LNCaP clone FGC (cell line): ENCODE results near the gene DTX1.

Experiments used
- DNase-seq: peaks from one replicate; pipeline ENCODE4 v3.0.0-alpha.2; 2011; ENCODE audit warnings: low read depth
- H3K4me3 ChIP-seq: 2 replicates; pipeline ENCODE4 v1.5.1; 2011; ENCODE audit warnings: mild to moderate bottlenecking, low read depth, low read length, control low read depth
- CTCF ChIP-seq: IDR thresholded peaks from 2 replicates; pipeline ENCODE4 v1.5.1; 2012; ENCODE audit warnings: mild to moderate bottlenecking; ENCODE audit not compliant: control insufficient read depth, insufficient read depth; ENCODE audit errors: extremely low read depth

DTX1 gene

GRCh38 chr12:113088971-113089756 is 32.6 kb downstream of the DTX1 start:
- no peak overlapping the region for H3K4me3 ChIP-seq
- DNase-seq = no peak
- TF ChIP-seq CTCF = no peak

GRCh38 chr12:113089839-113090238 is 33.3 kb downstream of the DTX1 start:
- no peak overlapping the region for H3K4me3 ChIP-seq
- no peak for TF ChIP-seq CTCF
- DNase-seq = no peak

GRCh38 chr12:113090740-113091139 is 34.2 kb downstream of the DTX1 start:
- TF ChIP-seq CTCF = no peak
- no peak for DNase-seq
- H3K4me3 ChIP-seq = no peak overlapping the region

GRCh38 chr12:113091506-113091905 is 35.0 kb downstream of the DTX1 start:
- TF ChIP-seq CTCF = no peak
- no peak overlapping the region for H3K4me3 ChIP-seq
- DNase-seq = no peak

- no peak overlapping the region for H3K4me3 ChIP-seq
- DNase-seq = no peak
Measured at GRCh38 chr12:113092607-113093408, 36.3 kb downstream of the DTX1 start.

GRCh38 chr12:113093409-113094101 is 37.0 kb downstream of the DTX1 start:
- TF ChIP-seq CTCF = no peak
- no peak overlapping the region for H3K4me3 ChIP-seq
- DNase-seq = no peak

More at GRCh38 chr12:113092607-113093408, 36.3 kb downstream of the DTX1 start:
- no peak for TF ChIP-seq CTCF
